Activated gamma-delta T cell treated with Interleukin-2 at 50 U/mL for 16 hours (primary cell): ENCODE measurements around the gene CNTNAP3.
"Not testable (repeated sequence)": the region's sequence is repeated elsewhere in the genome, so short reads cannot be mapped to it uniquely, and the experiment has no call there.

Experiments used
- DNase-seq: peaks from one replicate; pipeline ENCODE4 v3.0.0-alpha.2; 2020

The CNTNAP3 gene

GRCh38 chr9:39062966-39063365 is 225.0 kb downstream of the CNTNAP3 start:
- not testable (repeated sequence) for DNase-seq

GRCh38 chr9:39054453-39054852 is 233.5 kb downstream of the CNTNAP3 start:
- DNase-seq: not testable (repeated sequence)

DNA sequence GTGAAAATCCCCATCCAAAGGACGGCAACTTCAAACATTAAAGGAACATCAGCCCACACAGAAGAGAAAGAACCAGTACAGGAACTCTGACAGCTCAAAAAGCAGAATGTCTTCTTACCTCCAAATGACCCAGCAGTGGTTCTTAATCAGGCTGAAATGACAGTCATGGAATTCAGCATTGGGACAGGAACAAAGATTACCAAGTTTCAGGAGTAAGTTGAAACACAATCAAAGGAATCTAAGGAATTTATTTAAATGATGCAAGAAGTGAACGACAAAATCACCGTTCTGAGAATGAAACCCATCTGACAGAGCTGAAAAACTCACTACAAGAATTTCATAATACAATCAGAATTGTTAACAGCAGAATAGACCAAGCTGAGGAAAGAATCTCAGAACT is 241.1 kb downstream of the CNTNAP3 start:
- not testable (repeated sequence) for DNase-seq

- not testable (repeated sequence) for DNase-seq
These were observed 245.6 kb downstream of the CNTNAP3 start for GRCh38 chr9:39042352-39042803.

GRCh38 chr9:39041774-39042173 is 246.2 kb downstream of the CNTNAP3 start:
- DNase-seq: not testable (repeated sequence)

DNA sequence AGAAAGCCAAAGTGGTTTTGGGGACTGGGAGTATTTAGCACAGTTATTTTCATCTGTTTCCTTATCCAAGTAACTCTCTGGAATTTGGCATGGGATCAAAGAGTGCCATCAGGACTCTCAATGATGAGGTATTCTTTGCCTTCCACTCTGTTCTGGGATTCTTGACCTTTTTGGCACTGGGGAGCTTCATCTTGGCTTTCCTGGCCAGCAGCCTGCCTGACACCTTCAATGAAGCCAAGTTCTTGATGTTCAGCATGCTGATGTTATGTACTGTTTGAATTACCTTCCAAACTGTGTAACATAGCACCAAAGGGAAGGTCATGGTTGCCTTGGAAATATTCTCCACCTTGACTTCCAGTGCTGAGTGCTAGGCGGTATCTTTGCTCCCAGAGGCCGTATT is 248.8 kb downstream of the CNTNAP3 start:
- not testable (repeated sequence) for DNase-seq

- DNase-seq: not testable (repeated sequence)
These were observed 249.7 kb downstream of the CNTNAP3 start for GRCh38 chr9:39038221-39038620.

- DNase-seq: not testable (repeated sequence)
These were observed 254.1 kb downstream of the CNTNAP3 start for GRCh38 chr9:39033849-39034248.

GRCh38 chr9:39030204-39031019 is 257.6 kb downstream of the CNTNAP3 start:
- not testable (repeated sequence) for DNase-seq

DNA sequence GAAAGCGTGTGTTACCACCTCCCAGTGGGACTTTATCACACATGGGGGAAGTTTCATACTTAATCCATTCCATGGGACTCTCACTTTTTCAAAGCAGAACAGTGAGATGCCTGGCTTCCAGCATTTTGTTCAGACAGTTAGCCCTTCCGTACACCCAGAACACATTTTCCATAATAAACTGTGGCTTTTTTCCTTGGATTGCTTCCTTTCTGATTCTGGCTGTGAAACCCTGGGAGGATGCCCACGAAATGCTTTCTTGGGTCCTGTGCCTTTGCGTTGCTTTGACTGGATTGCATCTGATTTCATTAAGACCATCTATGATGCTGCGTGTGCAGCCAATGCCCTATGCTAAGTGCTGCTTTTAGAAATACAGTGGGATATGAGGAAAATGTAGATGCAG is 259.1 kb downstream of the CNTNAP3 start:
- DNase-seq: not testable (repeated sequence)

DNA sequence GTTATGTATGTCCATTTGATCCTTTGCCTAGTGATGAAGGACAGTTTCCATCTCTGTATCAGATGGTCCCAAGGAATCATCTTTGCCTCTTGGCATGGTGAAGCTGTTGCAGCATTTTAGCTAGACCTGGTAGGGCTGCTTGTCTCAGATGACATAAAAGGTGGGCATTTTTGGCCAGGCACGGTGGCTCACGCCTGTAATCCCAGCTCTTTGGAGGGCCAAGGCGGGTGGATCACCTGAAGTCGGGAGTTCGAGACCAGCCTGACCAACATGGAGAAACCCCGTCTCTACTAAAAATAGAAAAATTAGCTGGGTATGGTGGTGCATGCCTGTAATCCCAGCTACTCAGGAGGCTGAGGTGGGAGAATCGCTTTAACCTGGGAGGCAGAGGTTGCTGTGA is 259.8 kb downstream of the CNTNAP3 start:
- DNase-seq: not testable (repeated sequence)

- DNase-seq: not testable (repeated sequence)
These were observed 261.9 kb downstream of the CNTNAP3 start for GRCh38 chr9:39025911-39026588.
